ENCODE measurements around the gene MAD1L1.

DNA sequence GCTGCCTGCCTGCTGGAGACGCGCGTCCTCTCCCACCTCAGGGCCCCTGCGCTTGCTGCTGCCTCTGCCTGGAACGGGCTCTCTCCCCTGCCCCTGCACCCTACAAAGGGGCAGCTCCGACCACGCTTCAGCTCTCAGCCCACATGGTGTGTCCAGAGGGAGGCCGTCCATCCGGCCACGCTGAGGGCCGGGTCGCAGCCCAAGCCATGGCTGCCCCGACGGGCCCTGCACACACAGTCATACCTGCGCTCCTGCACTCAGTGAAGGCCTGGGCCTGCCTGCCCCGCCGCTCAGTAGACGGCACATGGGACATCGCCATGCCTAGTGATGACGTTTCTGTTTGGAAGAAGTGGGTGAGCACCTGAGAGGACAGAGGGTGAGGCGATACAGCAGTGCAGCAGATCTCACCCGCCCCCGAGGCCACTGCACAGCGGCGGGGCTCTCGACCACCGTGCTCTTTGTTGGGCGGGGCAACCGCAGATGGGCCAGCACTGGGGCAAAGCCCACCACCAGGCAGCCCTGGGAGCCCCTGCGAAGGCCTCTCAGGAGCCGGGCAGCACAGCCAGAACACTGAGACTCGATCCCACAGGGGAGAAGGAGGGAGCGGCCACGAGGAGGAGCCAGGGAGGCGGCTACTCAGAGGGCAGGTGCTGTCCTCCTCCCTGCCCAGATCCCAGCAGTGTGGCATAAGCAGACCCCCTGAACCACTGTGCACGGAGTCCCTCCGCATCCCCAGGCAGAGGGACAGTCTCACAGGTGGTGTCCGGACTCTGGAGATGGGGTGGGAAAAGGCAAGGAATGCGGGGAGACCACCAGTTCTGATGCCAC, 129.5 kb downstream of the MAD1L1 start:
- no peak for TF ChIP-seq GATA3 (IDR thresholded peaks at IDR 0.05; ENCODE audit: low read depth, low read length)
- TF ChIP-seq GATA2 (IDR thresholded peaks at IDR 0.05; ENCODE audit: low read depth, low read length): no peak
